Type B pancreatic cell (in vitro differentiated cells): ENCODE measurements around the gene CCDC85B. TPM values are rescaled to one million over a fixed set of nuclear protein-coding genes. Genes with fewer than 3 reads are reported as not detected.

ENCODE experiments used
- DNase-seq: peaks from one replicate; pipeline ENCODE4 v3.0.0; 2021; ENCODE audit warnings: mixed read lengths; ENCODE audit not compliant: unreplicated experiment; ENCODE audit errors: extremely low spot score
- H3K27ac Mint-ChIP-seq: 2 replicates; pipeline ENCODE4 v1.8.0; 2021; ENCODE audit warnings: mild to moderate bottlenecking, mixed read lengths
- H3K27me3 Mint-ChIP-seq: 2 replicates; pipeline ENCODE4 v1.8.0; 2021; ENCODE audit warnings: mixed read lengths
- H3K36me3 Mint-ChIP-seq: 2 replicates; pipeline ENCODE4 v1.8.0; 2021; ENCODE audit warnings: mixed read lengths
- H3K4me1 Mint-ChIP-seq: one replicate; pipeline ENCODE4 v1.8.0; 2021; ENCODE audit warnings: mixed read lengths; ENCODE audit not compliant: unreplicated experiment
- H3K4me3 Mint-ChIP-seq: 2 replicates; pipeline ENCODE4 v1.8.0; 2021; ENCODE audit warnings: mild to moderate bottlenecking, mixed read lengths
- H3K9me3 Mint-ChIP-seq: 2 replicates; pipeline ENCODE4 v1.8.0; 2021; ENCODE audit warnings: mixed read lengths
- total RNA-seq: library from RNA; stranded (reverse); gene quantifications from 2 replicates; pipeline ENCODE4 v1.2.1, GENCODE V29; 2021; ENCODE audit warnings: low replicate concordance
- TF ChIP-seq, protein P1 (sequence below): fragments of 200-600 bp; sonication (generic); conservative IDR thresholded peaks from 2 replicates; pipeline ENCODE4 v1.5.0; 2021; ENCODE audit warnings: antibody characterized with exemption, mild to moderate bottlenecking

Gene CCDC85B
- total RNA-seq, 1 donor from 2014 or later = 14.3 TPM

DNA sequence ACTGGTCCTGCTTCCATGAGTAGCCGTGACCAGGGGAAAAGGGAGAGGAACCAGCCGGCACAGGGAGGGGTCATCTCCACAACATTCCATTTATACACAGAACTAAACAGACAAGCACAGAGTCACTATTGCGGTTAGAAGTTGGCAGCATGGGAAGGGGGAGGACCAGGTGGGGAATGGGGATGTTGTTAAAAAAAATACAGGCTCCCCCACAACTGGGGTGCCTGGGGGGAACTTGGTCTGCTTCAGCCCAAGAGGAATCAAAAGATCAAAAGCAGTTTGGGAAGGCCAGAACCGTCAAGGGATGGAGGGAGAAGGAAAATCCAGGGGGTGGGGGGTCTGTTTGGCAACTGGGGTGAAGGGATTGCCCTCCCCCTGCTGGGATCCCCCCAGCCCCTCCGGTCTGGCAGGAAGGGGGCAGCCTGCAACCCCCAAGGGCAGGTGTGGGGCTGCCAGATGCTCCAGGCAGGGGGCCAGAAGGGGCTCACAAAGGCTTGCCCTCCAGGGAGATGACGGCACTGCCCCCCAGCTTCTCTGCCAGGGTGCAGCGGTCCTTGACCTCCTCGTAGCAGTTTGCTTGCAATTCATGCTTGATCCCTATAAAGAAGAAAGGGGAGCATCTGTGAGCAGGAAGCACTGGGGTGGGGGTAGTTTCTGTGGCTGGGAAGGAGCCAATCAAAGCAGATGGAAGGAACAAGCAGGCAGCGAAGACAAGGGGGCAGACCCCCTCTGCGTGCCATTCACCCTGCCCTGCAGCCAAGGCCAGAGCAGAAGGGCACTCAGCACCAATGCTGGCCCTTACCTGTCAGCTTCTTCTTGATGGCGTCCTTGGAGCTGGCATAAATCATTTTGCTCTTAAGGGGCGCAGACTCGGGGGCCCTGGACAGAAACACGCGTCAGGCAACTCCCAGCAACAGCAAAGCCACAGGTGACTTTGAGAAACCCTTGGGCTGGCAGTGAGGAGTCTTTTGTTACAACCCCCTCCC is 35.3 kb upstream of the CCDC85B start:
- TF ChIP-seq, protein P1, sequence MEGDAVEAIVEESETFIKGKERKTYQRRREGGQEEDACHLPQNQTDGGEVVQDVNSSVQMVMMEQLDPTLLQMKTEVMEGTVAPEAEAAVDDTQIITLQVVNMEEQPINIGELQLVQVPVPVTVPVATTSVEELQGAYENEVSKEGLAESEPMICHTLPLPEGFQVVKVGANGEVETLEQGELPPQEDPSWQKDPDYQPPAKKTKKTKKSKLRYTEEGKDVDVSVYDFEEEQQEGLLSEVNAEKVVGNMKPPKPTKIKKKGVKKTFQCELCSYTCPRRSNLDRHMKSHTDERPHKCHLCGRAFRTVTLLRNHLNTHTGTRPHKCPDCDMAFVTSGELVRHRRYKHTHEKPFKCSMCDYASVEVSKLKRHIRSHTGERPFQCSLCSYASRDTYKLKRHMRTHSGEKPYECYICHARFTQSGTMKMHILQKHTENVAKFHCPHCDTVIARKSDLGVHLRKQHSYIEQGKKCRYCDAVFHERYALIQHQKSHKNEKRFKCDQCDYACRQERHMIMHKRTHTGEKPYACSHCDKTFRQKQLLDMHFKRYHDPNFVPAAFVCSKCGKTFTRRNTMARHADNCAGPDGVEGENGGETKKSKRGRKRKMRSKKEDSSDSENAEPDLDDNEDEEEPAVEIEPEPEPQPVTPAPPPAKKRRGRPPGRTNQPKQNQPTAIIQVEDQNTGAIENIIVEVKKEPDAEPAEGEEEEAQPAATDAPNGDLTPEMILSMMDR = no peak
- Mint-ChIP-seq H3K4me1 (peaks cover 20% of the 10 kb centered on the region), H3K27ac (peak overlapping the region; percentile 86), H3K9me3 (no peaks in the 10 kb centered on the region), H3K27me3 (peaks cover 3% of the 10 kb centered on the region), H3K4me3 (peak overlapping the region; percentile 93), H3K36me3 (peaks cover 38% of the 10 kb centered on the region)
- DNase-seq = no peak

DNA sequence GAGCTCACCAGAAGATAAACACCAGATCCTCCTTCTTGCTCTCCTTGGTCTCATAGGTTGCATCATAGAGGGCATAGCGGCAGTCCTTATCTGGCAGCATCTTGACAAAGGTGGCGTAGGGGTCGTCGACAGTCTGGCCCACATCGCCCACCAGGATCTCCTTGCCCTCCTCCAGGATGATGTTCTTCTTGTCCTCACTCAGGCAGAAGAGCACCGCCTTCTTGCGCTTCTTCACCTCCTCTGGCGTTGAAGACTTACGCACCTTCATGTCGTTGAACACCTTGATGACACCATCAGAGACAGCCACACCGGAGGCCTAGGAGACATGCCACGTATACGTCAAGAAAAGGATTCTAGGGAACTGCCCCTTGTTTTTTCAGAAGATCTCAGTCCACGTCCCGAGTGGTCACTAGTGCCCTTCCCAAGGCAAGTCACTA is 34.5 kb upstream of the CCDC85B start:
- H3K4me1 Mint-ChIP-seq = peaks cover 20% of the 10 kb centered on the region
- no peak for DNase-seq
- peaks cover 3% of the 10 kb centered on the region for H3K27me3 Mint-ChIP-seq
- peak overlapping the region; percentile 93 for H3K4me3 Mint-ChIP-seq
- no peaks in the 10 kb centered on the region for H3K9me3 Mint-ChIP-seq
- H3K36me3 Mint-ChIP-seq = peaks cover 38% of the 10 kb centered on the region
- TF ChIP-seq, protein P1 = no peak
- H3K27ac Mint-ChIP-seq = peak overlapping the region; percentile 84

DNA sequence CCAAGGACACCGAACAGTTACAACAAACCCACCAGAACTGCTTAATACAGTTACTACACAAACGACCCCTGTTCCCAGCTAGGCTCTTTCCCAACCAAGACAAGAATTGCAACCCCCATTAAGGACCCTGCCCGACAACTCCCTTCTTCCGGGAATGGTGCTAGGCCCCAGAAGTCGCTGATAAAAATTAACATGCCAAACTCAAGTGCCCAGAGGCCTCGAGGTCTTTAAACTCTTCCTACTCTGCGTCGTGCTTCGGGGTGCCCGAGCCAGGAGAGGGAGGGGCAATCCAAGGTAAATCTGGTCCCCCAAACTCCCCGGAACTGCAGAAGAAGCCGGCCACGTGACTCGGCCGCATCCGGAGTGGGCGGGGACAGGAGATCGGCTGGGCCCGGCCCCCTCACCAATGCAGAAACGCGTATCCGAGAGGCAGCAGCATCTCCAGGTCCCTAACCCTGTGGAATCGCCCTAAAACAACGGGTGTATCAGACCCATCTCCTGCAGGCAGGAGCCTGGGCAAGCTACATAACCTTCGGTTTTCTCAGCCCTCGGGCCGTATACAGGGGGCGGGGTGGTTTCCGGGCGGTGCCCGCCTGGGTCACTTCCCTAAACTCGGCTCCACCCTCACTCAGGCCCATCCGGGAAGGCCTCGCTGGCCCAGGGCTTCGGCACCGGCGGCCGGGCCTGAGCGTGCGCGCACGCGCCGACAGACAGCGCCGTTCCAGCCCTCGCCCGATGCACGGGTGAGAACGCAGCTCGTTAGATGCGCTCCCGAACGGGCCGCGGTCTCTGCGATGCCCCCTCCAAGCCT is 33.6 kb upstream of the CCDC85B start:
- no peak for DNase-seq
- H3K4me1 Mint-ChIP-seq = peaks cover 27% of the 10 kb centered on the region

DNA sequence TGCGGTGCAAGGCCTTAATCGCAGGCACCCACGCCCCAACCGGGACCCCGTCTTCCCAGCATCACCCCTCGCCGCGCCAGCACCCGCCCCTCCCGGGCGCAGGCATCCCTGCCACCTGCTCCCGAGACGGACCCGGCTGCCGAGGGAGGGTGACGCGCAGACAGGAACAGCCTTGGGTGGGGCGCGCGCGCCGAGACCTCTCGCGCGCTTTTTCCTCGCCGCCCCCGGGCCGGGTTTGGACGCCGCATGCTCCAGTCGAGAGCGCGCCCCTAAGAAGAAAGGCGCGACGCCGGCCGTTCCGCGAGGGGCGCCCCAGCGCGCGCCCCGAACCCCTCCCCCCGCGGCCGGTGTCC is 33.0 kb upstream of the CCDC85B start:
- no peaks in the 10 kb centered on the region for H3K27me3 Mint-ChIP-seq
- H3K4me1 Mint-ChIP-seq = peaks cover 24% of the 10 kb centered on the region
- TF ChIP-seq, protein P1 = peak; percentile 27
- H3K4me3 Mint-ChIP-seq = peak overlapping the region; percentile 93
- no peak for DNase-seq
- H3K27ac Mint-ChIP-seq = no peak overlapping the region
- no peaks in the 10 kb centered on the region for H3K9me3 Mint-ChIP-seq
- peaks cover 28% of the 10 kb centered on the region for H3K36me3 Mint-ChIP-seq

More for the DNA sequence above, 33.6 kb upstream of the CCDC85B start:
- peaks cover 3% of the 10 kb centered on the region for H3K27me3 Mint-ChIP-seq
- H3K36me3 Mint-ChIP-seq = peaks cover 32% of the 10 kb centered on the region
- H3K9me3 Mint-ChIP-seq = no peaks in the 10 kb centered on the region
- H3K27ac Mint-ChIP-seq = peak overlapping the region; percentile 84
- H3K4me3 Mint-ChIP-seq = peak overlapping the region; percentile 93
- TF ChIP-seq, protein P1 = no peak

DNA sequence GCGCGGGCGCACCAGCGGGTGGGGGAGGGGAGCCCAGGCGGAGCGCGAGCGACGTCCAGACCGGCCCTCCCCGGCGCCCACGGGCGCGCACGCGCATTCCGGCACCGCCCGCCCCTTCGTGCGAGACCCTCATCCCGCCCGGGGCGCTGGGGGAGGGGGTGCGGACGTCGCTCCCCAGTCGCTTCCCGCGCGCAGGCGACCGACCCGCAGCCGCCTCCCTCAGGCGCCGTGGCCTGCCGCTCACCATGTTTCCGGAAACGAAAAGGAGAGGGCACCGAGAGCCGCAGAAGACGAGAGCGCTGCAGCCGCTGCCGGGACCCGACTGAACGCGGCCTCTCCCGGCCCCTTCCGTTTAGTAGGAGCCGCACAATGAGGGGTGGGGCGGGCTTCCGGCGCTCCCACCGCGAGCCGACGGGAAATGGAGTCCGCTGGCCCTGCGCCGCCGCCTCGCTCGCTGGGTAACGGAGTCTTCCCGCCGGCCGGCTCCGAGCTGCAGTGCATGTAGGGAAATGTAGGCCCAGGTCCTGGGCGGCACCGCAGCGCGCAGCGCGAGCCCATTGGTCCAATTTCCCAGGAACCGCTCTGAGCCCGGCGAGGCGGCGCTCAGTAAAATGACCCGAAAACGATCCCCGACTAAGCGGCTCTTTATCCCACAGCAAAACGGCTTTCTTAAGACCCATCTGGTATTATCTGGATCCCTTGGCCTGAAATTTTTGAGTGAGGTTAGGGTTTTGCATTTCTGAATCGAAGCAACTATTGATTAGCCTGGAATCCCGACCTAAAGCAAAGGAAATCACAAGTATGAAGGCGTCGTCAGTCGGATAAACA is 32.4 kb upstream of the CCDC85B start, which contains the start of gene CFL1:
Gene CFL1, minus strand, starts transcription at position 328 of the 828 bp plus-strand sequence. Its CDS starts 81 bp downstream, at position 247.
- TF ChIP-seq, protein P1 = no peak
- peak within 1 kb of the TSS; percentile 93 for H3K4me3 Mint-ChIP-seq
- peak; percentile 99 for DNase-seq
- peak within 1 kb of the TSS; percentile 97 for H3K27ac Mint-ChIP-seq
- no peaks in the 10 kb centered on the region for H3K9me3 Mint-ChIP-seq
- H3K27me3 Mint-ChIP-seq = no peaks in the 10 kb centered on the region
- H3K4me1 Mint-ChIP-seq = peaks cover 30% of the 10 kb centered on the region
- peaks cover 32% of the 10 kb centered on the region for H3K36me3 Mint-ChIP-seq
